Suprapubic skin (tissue), 3 donors: ENCODE data around the gene DNAJC7.

Experiments
- POLR2A ChIP-seq, 2 donors: fragments of 450-650 bp; IDR thresholded peaks; one replicate each; pipeline ENCODE4 v1.6.1; 2017; ENCODE audit warnings: antibody characterized with exemption in 2 of 2, mild to moderate bottlenecking in 2 of 2, moderate library complexity in 2 of 2
- TF ChIP-seq, protein P1 (sequence below), 2 donors: fragments of 200-600 bp in 1 of 2; fragments of 450-650 bp in 1 of 2; sonication (generic) in 1 of 2; IDR thresholded peaks; one replicate each; pipeline ENCODE4 v1.5.1; 2016 to 2019; ENCODE audit warnings: antibody characterized with exemption in 2 of 2, mild to moderate bottlenecking in 1 of 2, moderate library complexity in 1 of 2

DNA sequence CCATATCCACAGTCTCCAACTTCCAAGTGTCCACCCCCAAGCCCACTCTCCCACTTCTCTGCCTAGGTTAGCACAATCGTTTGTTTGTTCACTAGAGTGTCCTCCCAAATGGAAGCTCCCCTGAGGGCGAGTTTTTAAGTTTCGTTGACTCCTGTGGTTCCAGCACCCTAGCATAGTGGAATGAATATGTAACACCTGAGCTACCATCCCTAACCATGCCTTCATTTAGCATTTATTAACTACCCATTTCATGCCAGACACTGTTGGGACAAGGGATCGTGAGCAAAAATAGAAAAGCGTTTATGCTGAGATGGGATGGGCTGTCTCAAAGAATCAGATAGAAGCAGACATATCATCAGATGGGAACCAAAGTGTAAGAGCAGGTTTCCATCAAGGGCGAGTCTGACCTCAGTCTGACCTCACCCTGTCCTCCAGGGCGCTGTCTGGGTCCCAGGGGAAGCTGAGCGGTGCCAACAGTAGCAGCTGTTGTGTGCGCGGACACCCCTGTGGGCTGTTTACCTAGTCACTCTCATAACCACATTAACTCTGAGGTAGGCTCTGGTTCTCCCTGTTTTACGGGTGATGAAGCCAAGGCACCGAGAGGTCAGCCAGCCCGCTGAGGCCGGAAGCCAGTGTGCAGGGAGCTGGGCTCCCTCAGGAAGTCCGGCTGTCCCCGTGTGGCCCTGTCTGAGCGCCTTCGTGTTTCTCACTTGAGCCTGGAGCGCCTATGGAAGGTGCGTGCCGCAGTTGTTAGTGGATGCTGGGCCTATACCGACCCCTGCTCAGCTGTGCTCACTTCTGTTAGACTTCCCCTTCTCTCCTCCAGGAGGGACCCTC lies 44.5 kb downstream of the DNAJC7 start:
- TF ChIP-seq, protein P1, sequence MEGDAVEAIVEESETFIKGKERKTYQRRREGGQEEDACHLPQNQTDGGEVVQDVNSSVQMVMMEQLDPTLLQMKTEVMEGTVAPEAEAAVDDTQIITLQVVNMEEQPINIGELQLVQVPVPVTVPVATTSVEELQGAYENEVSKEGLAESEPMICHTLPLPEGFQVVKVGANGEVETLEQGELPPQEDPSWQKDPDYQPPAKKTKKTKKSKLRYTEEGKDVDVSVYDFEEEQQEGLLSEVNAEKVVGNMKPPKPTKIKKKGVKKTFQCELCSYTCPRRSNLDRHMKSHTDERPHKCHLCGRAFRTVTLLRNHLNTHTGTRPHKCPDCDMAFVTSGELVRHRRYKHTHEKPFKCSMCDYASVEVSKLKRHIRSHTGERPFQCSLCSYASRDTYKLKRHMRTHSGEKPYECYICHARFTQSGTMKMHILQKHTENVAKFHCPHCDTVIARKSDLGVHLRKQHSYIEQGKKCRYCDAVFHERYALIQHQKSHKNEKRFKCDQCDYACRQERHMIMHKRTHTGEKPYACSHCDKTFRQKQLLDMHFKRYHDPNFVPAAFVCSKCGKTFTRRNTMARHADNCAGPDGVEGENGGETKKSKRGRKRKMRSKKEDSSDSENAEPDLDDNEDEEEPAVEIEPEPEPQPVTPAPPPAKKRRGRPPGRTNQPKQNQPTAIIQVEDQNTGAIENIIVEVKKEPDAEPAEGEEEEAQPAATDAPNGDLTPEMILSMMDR (IDR thresholded peaks at IDR 0.05): no peak
- TF ChIP-seq POLR2A (IDR thresholded peaks at IDR 0.05): no peak
